ENCODE measurements around the gene KRT2. TPM values are rescaled to one million over a fixed set of nuclear protein-coding genes. Genes with fewer than 3 reads are reported as not detected.

Gene KRT2
- total and polyA plus RNA-seq, 9 of the 15 experiments (the other 6 are each of a cell fraction or from before 2014, with no cell fraction given) = 0.03 to 0.69 (median 0.07) TPM; not detected in 2

DNA sequence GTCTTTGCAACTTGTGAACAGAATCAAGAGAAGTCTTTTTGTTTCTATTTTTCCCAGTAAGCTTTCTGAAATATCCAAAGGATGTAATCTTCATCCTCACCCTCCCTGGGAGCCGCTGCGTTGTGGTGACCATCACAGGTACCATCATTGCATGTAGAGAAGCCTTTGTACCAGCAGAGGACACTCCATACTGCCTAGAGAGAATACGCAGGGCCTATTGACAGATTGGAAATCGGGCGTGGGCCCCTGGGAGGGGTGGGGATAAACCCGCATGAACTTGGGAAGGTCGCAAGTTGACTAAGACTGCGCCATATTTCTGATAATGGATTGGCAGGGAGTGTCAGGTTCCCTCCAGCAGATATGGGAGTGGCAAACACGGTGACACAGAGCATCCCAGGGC lies 15.5 kb upstream of the KRT2 start (continued):
- TF ChIP-seq, protein P1, sequence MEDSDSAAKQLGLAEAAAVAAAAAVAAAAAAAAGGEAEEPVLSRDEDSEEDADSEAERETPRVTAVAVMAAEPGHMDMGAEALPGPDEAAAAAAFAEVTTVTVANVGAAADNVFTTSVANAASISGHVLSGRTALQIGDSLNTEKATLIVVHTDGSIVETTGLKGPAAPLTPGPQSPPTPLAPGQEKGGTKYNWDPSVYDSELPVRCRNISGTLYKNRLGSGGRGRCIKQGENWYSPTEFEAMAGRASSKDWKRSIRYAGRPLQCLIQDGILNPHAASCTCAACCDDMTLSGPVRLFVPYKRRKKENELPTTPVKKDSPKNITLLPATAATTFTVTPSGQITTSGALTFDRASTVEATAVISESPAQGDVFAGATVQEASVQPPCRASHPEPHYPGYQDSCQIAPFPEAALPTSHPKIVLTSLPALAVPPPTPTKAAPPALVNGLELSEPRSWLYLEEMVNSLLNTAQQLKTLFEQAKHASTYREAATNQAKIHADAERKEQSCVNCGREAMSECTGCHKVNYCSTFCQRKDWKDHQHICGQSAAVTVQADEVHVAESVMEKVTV (CRISPR knock-in tag; IDR thresholded peaks at IDR 0.05) = peak; percentile 54
- TF ChIP-seq CBX8 (IDR thresholded peaks at IDR 0.05; ENCODE audit: borderline replicate concordance, extremely low read depth, low read depth, low read length, poor library complexity, severe bottlenecking) = no peak
- no peak for TF ChIP-seq DACH1 (IDR thresholded peaks at IDR 0.05; ENCODE audit: partially characterized antibody)
- TF ChIP-seq, protein P2, sequence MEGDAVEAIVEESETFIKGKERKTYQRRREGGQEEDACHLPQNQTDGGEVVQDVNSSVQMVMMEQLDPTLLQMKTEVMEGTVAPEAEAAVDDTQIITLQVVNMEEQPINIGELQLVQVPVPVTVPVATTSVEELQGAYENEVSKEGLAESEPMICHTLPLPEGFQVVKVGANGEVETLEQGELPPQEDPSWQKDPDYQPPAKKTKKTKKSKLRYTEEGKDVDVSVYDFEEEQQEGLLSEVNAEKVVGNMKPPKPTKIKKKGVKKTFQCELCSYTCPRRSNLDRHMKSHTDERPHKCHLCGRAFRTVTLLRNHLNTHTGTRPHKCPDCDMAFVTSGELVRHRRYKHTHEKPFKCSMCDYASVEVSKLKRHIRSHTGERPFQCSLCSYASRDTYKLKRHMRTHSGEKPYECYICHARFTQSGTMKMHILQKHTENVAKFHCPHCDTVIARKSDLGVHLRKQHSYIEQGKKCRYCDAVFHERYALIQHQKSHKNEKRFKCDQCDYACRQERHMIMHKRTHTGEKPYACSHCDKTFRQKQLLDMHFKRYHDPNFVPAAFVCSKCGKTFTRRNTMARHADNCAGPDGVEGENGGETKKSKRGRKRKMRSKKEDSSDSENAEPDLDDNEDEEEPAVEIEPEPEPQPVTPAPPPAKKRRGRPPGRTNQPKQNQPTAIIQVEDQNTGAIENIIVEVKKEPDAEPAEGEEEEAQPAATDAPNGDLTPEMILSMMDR (IDR thresholded peaks at IDR 0.05 in 2 of 3, conservative IDR thresholded peaks at IDR 0.05 in 1 of 3; ENCODE audit: insufficient read depth in 2 of 3, low read depth in 1 of 3, low read length in 3 of 3) = peak; percentile 47 to 70 (median 52); a peak in 5 of 6 replicates
- TF ChIP-seq NCOA2 (IDR thresholded peaks at IDR 0.05; ENCODE audit: partially characterized antibody in 2 of 2) = no peak
- no peak for TF ChIP-seq ZNF444 (CRISPR knock-in tag; IDR thresholded peaks at IDR 0.05)
- TF ChIP-seq ZNF347 (CRISPR knock-in tag; IDR thresholded peaks at IDR 0.05; ENCODE audit: low read depth) = no peak
- no peak for TF ChIP-seq RBM39 (optimal IDR thresholded peaks at IDR 0.05; ENCODE audit: low read depth, low read length)
- no peak for TF ChIP-seq ZC3H8 (IDR thresholded peaks at IDR 0.05)
- no peak for TF ChIP-seq PTTG1 (tag; IDR thresholded peaks at IDR 0.05; ENCODE audit: low read depth)
- TF ChIP-seq RCOR1 (IDR thresholded peaks at IDR 0.05; ENCODE audit: borderline replicate concordance in 1 of 2, low read depth in 2 of 2, low read length in 2 of 2) = 0 out of 4 replicates have a peak, but pooled peaks of 1 of the 2 experiments have one; percentile 43
- no peak for TF ChIP-seq TCF3 (CRISPR knock-in tag; IDR thresholded peaks at IDR 0.05)
- TF ChIP-seq RBM34 (IDR thresholded peaks at IDR 0.05; ENCODE audit: borderline replicate concordance, insufficient read depth, low read length) = no peak
- TF ChIP-seq ZBTB17 (CRISPR knock-in tag; IDR thresholded peaks at IDR 0.05) = no peak

All from K562 (cell line).